K562 (cell line): ENCODE data around the gene SLAMF7. TPM values are rescaled to one million over a fixed set of nuclear protein-coding genes. Genes with fewer than 3 reads are reported as not detected.

Source experiments
- CEBPG ChIP-seq, 3 experiments: fragments of 200-800 bp in 1 of 3; sonication (Bioruptor generic) in 1 of 3; sonication (generic) in 1 of 3; formaldehyde crosslinking in 1 of 3; IDR thresholded peaks in 2 of 3; conservative IDR thresholded peaks in 1 of 3; 2 replicates each; pipeline versions ENCODE4 v1.6.1 to v1.8.0; 2016 to 2022; ENCODE audit warnings: missing compliant biosample characterization in 2 of 3, missing genetic modification characterization in 2 of 3, mild to moderate bottlenecking in 1 of 3, missing genetic modification reagents in 1 of 3
- FOXM1 ChIP-seq, 2 experiments: fragments of 450-650 bp in 1 of 2; sonication (generic) in 1 of 2; formaldehyde crosslinking in 1 of 2; IDR thresholded peaks; 2 replicates each; pipeline versions ENCODE4 v1.6.1 to v1.9.0; 2017 to 2022; ENCODE audit warnings: low read depth in 2 of 2, mild to moderate bottlenecking in 2 of 2, missing genetic modification reagents in 1 of 2, moderate library complexity in 1 of 2
- HDAC1 ChIP-seq, 2 experiments: fragments of 450-650 bp; IDR thresholded peaks; 2 replicates each; pipeline ENCODE4 v1.6.1; 2016 to 2017; ENCODE audit warnings: inconsistent platforms in 1 of 2, mild to moderate bottlenecking in 1 of 2, moderate library complexity in 1 of 2
- ILF3 ChIP-seq: fragments of 450-650 bp; IDR thresholded peaks from 2 replicates; pipeline ENCODE4 v1.6.1; 2018; ENCODE audit warnings: antibody characterized with exemption, mild to moderate bottlenecking, moderate library complexity, borderline replicate concordance
- NFIX ChIP-seq: fragments of 250-450 bp; sonication (Bioruptor Pico); IDR thresholded peaks from 2 replicates; pipeline ENCODE4 v1.4.0; 2020; ENCODE audit warnings: low read depth, mild to moderate bottlenecking, moderate library complexity
- POLR2AphosphoS2 ChIP-seq: IDR thresholded peaks from 2 replicates; pipeline ENCODE4 v1.6.1; 2012; ENCODE audit warnings: low read length, improper control_type of control experiment
- TRIM28 ChIP-seq: fragments of 450-650 bp; IDR thresholded peaks from 2 replicates; pipeline ENCODE4 v1.6.1; 2017
- XRCC4 ChIP-seq: IDR thresholded peaks from one replicate; pipeline ENCODE4 v1.6.1; 2011; ENCODE audit not compliant: insufficient read depth, insufficient read length; ENCODE audit errors: extremely low read depth
- polyA plus RNA-seq, 8 experiments: library from polyadenylated mRNA; depleted of rRNA in 4 of 8; stranded (reverse) in 5 of 8; unstranded in 3 of 8; fragments of >200 nt; fragmentation: Nextera tagmentation in 2 of 8; fragmentation: Illumina TruSeq in 1 of 8; extraction: Ambion mirVana in 2 of 8; extraction: Trizol in 1 of 8; gene quantifications; 2 replicates each; pipeline versions ENCODE4 v1.2.1 to v1.2.3, GENCODE V29; 2011 to 2014; ENCODE audit warnings: inconsistent platforms in 1 of 8, missing spikeins in 1 of 8
- total RNA-seq, 7 experiments: library from RNA; depleted of rRNA in 6 of 7; stranded (reverse); fragments of >200 nt in 6 of 7; fragmentation: Illumina TruSeq in 2 of 7; extraction: Trizol in 2 of 7; gene quantifications; 2 replicates each; pipeline versions ENCODE4 v1.2.1 to v1.2.3, GENCODE V29; 2011 to 2021; ENCODE audit warnings: low replicate concordance in 1 of 7
- TF ChIP-seq, protein P1 (sequence below), 2 experiments: fragments of 450-650 bp in 1 of 2; sonication (generic) in 1 of 2; formaldehyde crosslinking in 1 of 2; IDR thresholded peaks; 2 replicates each; pipeline versions ENCODE4 v1.7.1 to v1.9.0; 2016 to 2022; ENCODE audit warnings: inconsistent platforms in 1 of 2, mild to moderate bottlenecking in 1 of 2, missing genetic modification reagents in 1 of 2
- TF ChIP-seq, protein P2 (sequence below): fragments of 250-450 bp; sonication (Bioruptor Pico); IDR thresholded peaks from 2 replicates; pipeline ENCODE4 v1.5.0; 2021

The SLAMF7 gene
- total and polyA plus RNA-seq, 9 of the 15 experiments (the other 6 are each of a cell fraction or from before 2014, with no cell fraction given) = 0.11 to 1.2 (median 0.22) TPM; not detected in 2

DNA sequence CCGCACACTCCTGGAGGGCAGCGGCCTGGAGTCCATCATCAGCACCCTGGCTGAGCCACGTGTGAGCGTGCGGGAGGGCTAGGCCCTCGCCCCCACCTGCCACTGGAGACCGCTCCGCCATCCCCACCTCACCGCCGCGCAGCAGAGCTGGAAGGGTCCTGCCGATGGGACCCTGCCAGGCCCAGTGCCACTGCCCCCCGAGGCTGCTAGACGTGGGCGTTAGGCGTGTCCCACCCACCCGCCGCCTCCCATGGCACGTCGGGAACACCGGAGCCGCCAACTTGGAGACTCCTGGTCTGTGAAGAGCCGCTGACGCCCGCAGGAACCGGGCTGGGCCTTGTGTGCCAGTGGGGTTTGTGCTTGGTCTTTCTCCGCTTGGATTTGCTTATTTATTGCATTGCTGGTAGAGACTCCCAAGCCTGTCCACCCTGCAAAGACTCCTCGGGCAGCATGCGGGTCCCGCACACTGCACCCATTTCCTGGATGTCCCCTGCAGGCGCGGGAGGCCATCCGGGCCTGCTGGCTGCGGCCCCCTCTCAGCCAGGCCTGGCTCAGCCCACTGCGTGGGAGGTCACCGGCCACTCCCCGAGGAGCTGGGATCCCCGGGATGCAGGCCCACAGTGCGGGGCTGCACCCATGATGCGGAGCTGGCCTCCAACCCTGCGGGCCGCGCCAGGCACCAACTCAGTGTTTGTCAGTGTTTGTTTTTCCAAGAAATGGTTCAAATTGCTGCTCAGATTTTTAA, 63.0 kb downstream of the SLAMF7 start (continued):
- TF ChIP-seq, protein P1, sequence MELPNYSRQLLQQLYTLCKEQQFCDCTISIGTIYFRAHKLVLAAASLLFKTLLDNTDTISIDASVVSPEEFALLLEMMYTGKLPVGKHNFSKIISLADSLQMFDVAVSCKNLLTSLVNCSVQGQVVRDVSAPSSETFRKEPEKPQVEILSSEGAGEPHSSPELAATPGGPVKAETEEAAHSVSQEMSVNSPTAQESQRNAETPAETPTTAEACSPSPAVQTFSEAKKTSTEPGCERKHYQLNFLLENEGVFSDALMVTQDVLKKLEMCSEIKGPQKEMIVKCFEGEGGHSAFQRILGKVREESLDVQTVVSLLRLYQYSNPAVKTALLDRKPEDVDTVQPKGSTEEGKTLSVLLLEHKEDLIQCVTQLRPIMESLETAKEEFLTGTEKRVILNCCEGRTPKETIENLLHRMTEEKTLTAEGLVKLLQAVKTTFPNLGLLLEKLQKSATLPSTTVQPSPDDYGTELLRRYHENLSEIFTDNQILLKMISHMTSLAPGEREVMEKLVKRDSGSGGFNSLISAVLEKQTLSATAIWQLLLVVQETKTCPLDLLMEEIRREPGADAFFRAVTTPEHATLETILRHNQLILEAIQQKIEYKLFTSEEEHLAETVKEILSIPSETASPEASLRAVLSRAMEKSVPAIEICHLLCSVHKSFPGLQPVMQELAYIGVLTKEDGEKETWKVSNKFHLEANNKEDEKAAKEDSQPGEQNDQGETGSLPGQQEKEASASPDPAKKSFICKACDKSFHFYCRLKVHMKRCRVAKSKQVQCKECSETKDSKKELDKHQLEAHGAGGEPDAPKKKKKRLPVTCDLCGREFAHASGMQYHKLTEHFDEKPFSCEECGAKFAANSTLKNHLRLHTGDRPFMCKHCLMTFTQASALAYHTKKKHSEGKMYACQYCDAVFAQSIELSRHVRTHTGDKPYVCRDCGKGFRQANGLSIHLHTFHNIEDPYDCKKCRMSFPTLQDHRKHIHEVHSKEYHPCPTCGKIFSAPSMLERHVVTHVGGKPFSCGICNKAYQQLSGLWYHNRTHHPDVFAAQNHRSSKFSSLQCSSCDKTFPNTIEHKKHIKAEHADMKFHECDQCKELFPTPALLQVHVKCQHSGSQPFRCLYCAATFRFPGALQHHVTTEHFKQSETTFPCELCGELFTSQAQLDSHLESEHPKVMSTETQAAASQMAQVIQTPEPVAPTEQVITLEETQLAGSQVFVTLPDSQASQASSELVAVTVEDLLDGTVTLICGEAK (IDR thresholded peaks at IDR 0.05) = no peak
- TF ChIP-seq, protein P1 (CRISPR knock-in tag; IDR thresholded peaks at IDR 0.05) = no peak
- TF ChIP-seq CEBPG (CRISPR knock-in tag; IDR thresholded peaks at IDR 0.05) (no peak), CEBPG (tag; conservative IDR thresholded peaks at IDR 0.05 in 1 of 2, IDR thresholded peaks at IDR 0.05 in 1 of 2) (no peak), ILF3 (no peak), HDAC1 (IDR thresholded peaks at IDR 0.05) (no peak), TRIM28 (no peak), NFIX (no peak), XRCC4 (no peak), POLR2AphosphoS2 (no peak), FOXM1 (IDR thresholded peaks at IDR 0.05; ENCODE audit: low read depth) (no peak), FOXM1 (CRISPR knock-in tag; IDR thresholded peaks at IDR 0.05; ENCODE audit: low read depth) (no peak)
- TF ChIP-seq, protein P2, sequence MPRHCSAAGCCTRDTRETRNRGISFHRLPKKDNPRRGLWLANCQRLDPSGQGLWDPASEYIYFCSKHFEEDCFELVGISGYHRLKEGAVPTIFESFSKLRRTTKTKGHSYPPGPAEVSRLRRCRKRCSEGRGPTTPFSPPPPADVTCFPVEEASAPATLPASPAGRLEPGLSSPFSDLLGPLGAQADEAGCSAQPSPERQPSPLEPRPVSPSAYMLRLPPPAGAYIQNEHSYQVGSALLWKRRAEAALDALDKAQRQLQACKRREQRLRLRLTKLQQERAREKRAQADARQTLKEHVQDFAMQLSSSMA (CRISPR knock-in tag) = no peak
